Neuronal stem cell (in vitro differentiated cells): Measurements from ENCODE around the gene LRRC26.

Experiments
- DNase-seq: peaks from one replicate; pipeline ENCODE4 v3.0.0-alpha.2; 2013; ENCODE audit warnings: low spot score
- H2AFZ ChIP-seq: one replicate; pipeline ENCODE4 v1.6.1; 2013; ENCODE audit warnings: mild to moderate bottlenecking, low read length, inconsistent platforms
- H2AK5ac ChIP-seq: 2 replicates; pipeline ENCODE4 v1.6.1; 2013; ENCODE audit warnings: low read depth, mild to moderate bottlenecking, inconsistent platforms, low read length, moderate library complexity, mixed read lengths
- H2BK120ac ChIP-seq: 2 replicates; pipeline ENCODE4 v1.6.1; 2013; ENCODE audit warnings: low read depth, mild to moderate bottlenecking, inconsistent platforms, low read length, moderate library complexity, mixed read lengths
- H2BK12ac ChIP-seq: one replicate; pipeline ENCODE4 v1.6.1; 2013; ENCODE audit warnings: low read length, inconsistent platforms
- H2BK15ac ChIP-seq: 2 replicates; pipeline ENCODE4 v1.6.1; 2013; ENCODE audit warnings: mild to moderate bottlenecking, low read length, inconsistent platforms, mixed read lengths
- H2BK5ac ChIP-seq: one replicate; pipeline ENCODE4 v1.6.1; 2013; ENCODE audit warnings: inconsistent platforms, mild to moderate bottlenecking, low read length, moderate library complexity
- H3K14ac ChIP-seq: one replicate; pipeline ENCODE4 v1.6.1; 2013; ENCODE audit warnings: low read length, inconsistent platforms
- H3K18ac ChIP-seq: 2 replicates; pipeline ENCODE4 v1.6.1; 2013; ENCODE audit warnings: low read length, inconsistent platforms
- H3K23ac ChIP-seq: 2 replicates; pipeline ENCODE4 v1.6.1; 2013; ENCODE audit warnings: low read depth, mild to moderate bottlenecking, mixed read lengths, low read length, inconsistent platforms; ENCODE audit not compliant: poor library complexity
- H3K27ac ChIP-seq: replicated peaks from 3 replicates; pipeline ENCODE4 v1.5.1; 2013; ENCODE audit warnings: low read length, inconsistent platforms
- H3K27me3 ChIP-seq, 3 experiments: 2 replicates each; pipeline ENCODE4 v1.6.1; 2013; ENCODE audit warnings: low read length in 3 of 3, mild to moderate bottlenecking in 2 of 3, inconsistent platforms in 1 of 3, low read depth in 1 of 3, mixed read lengths in 1 of 3, moderate library complexity in 1 of 3; ENCODE audit not compliant: control insufficient read depth in 3 of 3, insufficient read depth in 3 of 3
- H3K36me3 ChIP-seq, 2 donors: replicated peaks in 1 of 2; 2 replicates each; pipeline ENCODE4 v1.6.1; 2013; ENCODE audit warnings: low read length in 2 of 2; ENCODE audit not compliant: control insufficient read depth in 2 of 2, insufficient read depth in 2 of 2
- H3K4ac ChIP-seq: 2 replicates; pipeline ENCODE4 v1.6.1; 2013; ENCODE audit warnings: inconsistent platforms, mild to moderate bottlenecking, low read length, moderate library complexity
- H3K4me1 ChIP-seq, 2 donors: 1 replicate in 1 of 2; 2 replicates in 1 of 2; pipeline ENCODE4 v1.6.1; 2013; ENCODE audit warnings: low read length in 2 of 2, low read depth in 1 of 2; ENCODE audit not compliant: control insufficient read depth in 2 of 2, insufficient read depth in 1 of 2
- H3K4me2 ChIP-seq: one replicate; pipeline ENCODE4 v1.6.1; 2013; ENCODE audit warnings: mild to moderate bottlenecking, low read length, inconsistent platforms; ENCODE audit not compliant: insufficient read depth, poor library complexity, severe bottlenecking
- H3K4me3 ChIP-seq, 2 donors: 2 replicates each; pipeline ENCODE4 v1.5.1; 2013; ENCODE audit warnings: low read length in 2 of 2, mild to moderate bottlenecking in 2 of 2, inconsistent platforms in 1 of 2, moderate library complexity in 1 of 2
- H3K79me1 ChIP-seq: one replicate; pipeline ENCODE4 v1.6.1; 2013; ENCODE audit warnings: low read depth, mild to moderate bottlenecking, inconsistent platforms, low read length, moderate library complexity
- H3K9ac ChIP-seq: one replicate; pipeline ENCODE4 v1.6.1; 2013; ENCODE audit warnings: mild to moderate bottlenecking, low read depth, low read length, inconsistent platforms; ENCODE audit not compliant: poor library complexity
- H3K9me3 ChIP-seq, 2 donors: replicated peaks in 1 of 2; 2 replicates each; pipeline versions ENCODE3 to v1.6.1; 2013; ENCODE audit warnings: low read length in 2 of 2, mild to moderate bottlenecking in 2 of 2, inconsistent platforms in 1 of 2, low read depth in 1 of 2, mixed read lengths in 1 of 2, moderate library complexity in 1 of 2; ENCODE audit not compliant: control insufficient read depth in 2 of 2, insufficient read depth in 1 of 2
- H4K8ac ChIP-seq: one replicate; pipeline ENCODE4 v1.6.1; 2013; ENCODE audit warnings: low read depth, mild to moderate bottlenecking, inconsistent platforms, low read length, moderate library complexity
- H4K91ac ChIP-seq: one replicate; pipeline ENCODE4 v1.6.1; 2013; ENCODE audit warnings: low read length, low read depth, mild to moderate bottlenecking, inconsistent platforms; ENCODE audit not compliant: poor library complexity
- WGBS, 2 donors: extraction: QIAGEN DNeasy Blood & Tissue Kit; methylation state at CpG; one replicate each; pipeline ENCODE4 v1.1.7; 2013; ENCODE audit warnings: missing lambda C conversion rate in 2 of 2, mixed read lengths in 1 of 2; ENCODE audit not compliant: insufficient read length in 2 of 2, insufficient replicate concordance in 1 of 2; ENCODE audit errors: extremely low coverage in 2 of 2; 5-methylcytosine and 5-hydroxymethylcytosine counted together

Gene LRRC26

GRCh38 chr9:137167747-137168572 lies 1.9 kb downstream of the LRRC26 start:
- H2BK120ac ChIP-seq: no peak overlapping the region
- peaks cover 0 to 3% of the 10 kb centered on the region in 2 donors for H3K9me3 ChIP-seq
- peaks cover 27 to 92% (median 86%) of the 10 kb centered on the region in 3 experiments for H3K27me3 ChIP-seq
- peak overlapping the region; percentile 83 for H3K18ac ChIP-seq
- no peak overlapping the region for H3K27ac ChIP-seq
- peak overlapping the region; percentile 97 for H2AK5ac ChIP-seq
- no peak overlapping the region for H4K8ac ChIP-seq
- no peak overlapping the region for H2BK5ac ChIP-seq
- no CpG with 5 or more reads among the region's 57 CpGs for WGBS, 2 donors
- H3K4me3 ChIP-seq: peak overlapping the region; percentile 16 to 51
- H3K4ac ChIP-seq: no peak overlapping the region
- peak overlapping the region; percentile 68 for H2AFZ ChIP-seq
- H2BK15ac ChIP-seq: no peak overlapping the region
- DNase-seq: peak; percentile 60
- peak overlapping the region; percentile 58 for H2BK12ac ChIP-seq
- H4K91ac ChIP-seq: no peak overlapping the region
- no peaks in the 10 kb centered on the region for H3K36me3 ChIP-seq
- H3K23ac ChIP-seq: peak overlapping the region; percentile 65
- H3K9ac ChIP-seq: peak overlapping the region; percentile 60
- peaks cover 2% of the 10 kb centered on the region for H3K79me1 ChIP-seq
- H3K4me2 ChIP-seq: peak overlapping the region; percentile 66
- H3K4me1 ChIP-seq: peaks cover 9 to 22% of the 10 kb centered on the region in 2 donors
- no peak overlapping the region for H3K14ac ChIP-seq

GRCh38 chr9:137167277-137167746 lies 2.5 kb downstream of the LRRC26 start:
- peaks cover 32 to 97% (median 93%) of the 10 kb centered on the region in 3 experiments for H3K27me3 ChIP-seq
- H3K4me2 ChIP-seq: peak overlapping the region; percentile 66
- H3K14ac ChIP-seq: no peak overlapping the region
- peak overlapping the region; percentile 97 for H2AK5ac ChIP-seq
- peak overlapping the region; percentile 68 for H2AFZ ChIP-seq
- no peak overlapping the region for H3K4ac ChIP-seq
- peak overlapping the region; percentile 39 for H2BK5ac ChIP-seq
- H3K36me3 ChIP-seq: no peaks in the 10 kb centered on the region
- no peak overlapping the region for H3K4me3 ChIP-seq
- H3K79me1 ChIP-seq: peaks cover 2% of the 10 kb centered on the region
- no peak overlapping the region for H2BK12ac ChIP-seq
- no peak overlapping the region for H4K91ac ChIP-seq
- no peak overlapping the region for H2BK15ac ChIP-seq
- H2BK120ac ChIP-seq: no peak overlapping the region
- WGBS, 2 donors: no CpG with 5 or more reads among the region's 44 CpGs
- peak overlapping the region; percentile 83 for H3K18ac ChIP-seq
- no peak overlapping the region for H3K23ac ChIP-seq
- H3K9me3 ChIP-seq: peaks cover 0 to 3% of the 10 kb centered on the region in 2 donors
- H3K4me1 ChIP-seq: peaks cover 9 to 22% of the 10 kb centered on the region in 2 donors
- H3K9ac ChIP-seq: peak overlapping the region; percentile 60
- H4K8ac ChIP-seq: no peak overlapping the region
- DNase-seq: no peak
- no peak overlapping the region for H3K27ac ChIP-seq

GRCh38 chr9:137166380-137167229 lies 3.2 kb downstream of the LRRC26 start:
- Histone ChIP-seq H3K9ac (peak overlapping the region; percentile 60), H3K9me3 (peaks cover 0 to 3% of the 10 kb centered on the region in 2 donors), H3K4me1 (peaks cover 9 to 22% of the 10 kb centered on the region in 2 donors), H4K91ac (no peak overlapping the region), H2BK5ac (peak overlapping the region; percentile 39), H2AFZ (no peak overlapping the region), H3K4me3 (no peak overlapping the region), H2BK15ac (peak overlapping the region; percentile 85), H3K23ac (peak overlapping the region; percentile 65), H2AK5ac (peak overlapping the region; percentile 97), H2BK12ac (peak overlapping the region; percentile 73), H3K18ac (peak overlapping the region; percentile 57), H3K27me3 (peaks cover 34 to 98% (median 97%) of the 10 kb centered on the region in 3 experiments), H4K8ac (no peak overlapping the region), H3K36me3 (no peaks in the 10 kb centered on the region), H3K14ac (peak overlapping the region; percentile 89), H2BK120ac (no peak overlapping the region), H3K4ac (no peak overlapping the region), H3K79me1 (peaks cover 2% of the 10 kb centered on the region), H3K27ac (no peak overlapping the region), H3K4me2 (no peak overlapping the region)
- DNase-seq: no peak
- no CpG with 5 or more reads among the region's 22 CpGs for WGBS, 2 donors
